ENCODE measurements around the gene GPR42.

DNA sequence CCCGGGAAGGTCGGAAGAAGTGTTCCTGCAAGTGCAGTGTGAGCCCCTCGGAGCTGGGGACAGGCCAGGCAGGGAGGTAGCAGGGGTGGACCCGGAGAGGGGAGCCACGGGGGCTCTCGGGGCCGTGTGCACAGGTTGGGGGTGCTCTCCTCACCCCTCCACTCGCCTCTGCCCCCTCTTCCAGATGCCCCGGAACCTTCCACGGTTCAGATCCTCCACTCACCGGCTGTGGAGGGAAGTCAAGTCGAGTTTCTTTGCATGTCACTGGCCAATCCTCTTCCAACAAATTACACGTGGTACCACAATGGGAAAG, 32.9 kb upstream of the GPR42 start:
- TF ChIP-seq, protein P1, sequence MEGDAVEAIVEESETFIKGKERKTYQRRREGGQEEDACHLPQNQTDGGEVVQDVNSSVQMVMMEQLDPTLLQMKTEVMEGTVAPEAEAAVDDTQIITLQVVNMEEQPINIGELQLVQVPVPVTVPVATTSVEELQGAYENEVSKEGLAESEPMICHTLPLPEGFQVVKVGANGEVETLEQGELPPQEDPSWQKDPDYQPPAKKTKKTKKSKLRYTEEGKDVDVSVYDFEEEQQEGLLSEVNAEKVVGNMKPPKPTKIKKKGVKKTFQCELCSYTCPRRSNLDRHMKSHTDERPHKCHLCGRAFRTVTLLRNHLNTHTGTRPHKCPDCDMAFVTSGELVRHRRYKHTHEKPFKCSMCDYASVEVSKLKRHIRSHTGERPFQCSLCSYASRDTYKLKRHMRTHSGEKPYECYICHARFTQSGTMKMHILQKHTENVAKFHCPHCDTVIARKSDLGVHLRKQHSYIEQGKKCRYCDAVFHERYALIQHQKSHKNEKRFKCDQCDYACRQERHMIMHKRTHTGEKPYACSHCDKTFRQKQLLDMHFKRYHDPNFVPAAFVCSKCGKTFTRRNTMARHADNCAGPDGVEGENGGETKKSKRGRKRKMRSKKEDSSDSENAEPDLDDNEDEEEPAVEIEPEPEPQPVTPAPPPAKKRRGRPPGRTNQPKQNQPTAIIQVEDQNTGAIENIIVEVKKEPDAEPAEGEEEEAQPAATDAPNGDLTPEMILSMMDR (IDR thresholded peaks at IDR 0.05 in 2 of 3, conservative IDR thresholded peaks at IDR 0.05 in 1 of 3; ENCODE audit: borderline replicate concordance in 1 of 3, insufficient read depth in 1 of 3, low read depth in 2 of 3, low read length in 2 of 3), result no peak
- TF ChIP-seq SP1 (IDR thresholded peaks at IDR 0.05; ENCODE audit: low read depth), result no peak
